OCI-LY7 (cell line): Measurements from ENCODE around the gene GLYATL1B. TPM values are rescaled to one million over a fixed set of nuclear protein-coding genes. Genes with fewer than 3 reads are reported as not detected.
"Not testable (repeated sequence)": the region's sequence is repeated elsewhere in the genome, so short reads cannot be mapped to it uniquely, and the experiment has no call there.

Experiments
- BruUV-seq: library from RNA; stranded (reverse); fragments of 400-500 nt; replicated peaks from 2 replicates; lab custom pipeline; 2021; lab: Mats Ljungman, UMichigan
- CTCF ChIA-PET: fragments of 300-600 bp; sonication (Branson Sonifier 250); formaldehyde crosslinking; loops from one replicate; lab custom pipeline; 2022; ENCODE audit warnings: antibody characterized with exemption; ENCODE audit not compliant: unreplicated experiment; lab: Charles Lee
- POLR2A ChIA-PET: fragments of 300-600 bp; sonication (Branson Sonifier 250); formaldehyde crosslinking; loops from one replicate; lab custom pipeline; 2022; ENCODE audit warnings: antibody characterized with exemption; lab: Charles Lee
- DNase-seq: peaks from one replicate; pipeline ENCODE4 v3.0.0-alpha.2; 2015; ENCODE audit warnings: low spot score
- H2AFZ ChIP-seq: fragments of 200-600 bp; sonication (generic), shearing (Covaris generic); 2 replicates; pipeline ENCODE4 v1.6.1; 2014; ENCODE audit warnings: mild to moderate bottlenecking, antibody characterized with exemption, low read length, moderate library complexity
- H3K27ac ChIP-seq: fragments of 200-600 bp; sonication (generic); 2 replicates; pipeline ENCODE4 v1.5.1; 2014; ENCODE audit warnings: mixed run types, low read depth, mild to moderate bottlenecking, moderate library complexity, low read length, inconsistent platforms; ENCODE audit not compliant: poor library complexity, severe bottlenecking
- H3K36me3 ChIP-seq: fragments of 200-600 bp; sonication (generic); 2 replicates; pipeline ENCODE4 v1.6.1; 2014; ENCODE audit warnings: mild to moderate bottlenecking, antibody characterized with exemption, low read length, moderate library complexity, mixed read lengths; ENCODE audit not compliant: insufficient read depth
- H3K4me1 ChIP-seq: fragments of 200-600 bp; sonication (generic); 2 replicates; pipeline ENCODE4 v1.5.1; 2014; ENCODE audit warnings: mild to moderate bottlenecking, low read length; ENCODE audit not compliant: insufficient read depth, poor library complexity, severe bottlenecking
- H3K4me2 ChIP-seq: fragments of 200-600 bp; sonication (generic); 2 replicates; pipeline ENCODE4 v1.6.1; 2014; ENCODE audit warnings: mild to moderate bottlenecking, low read length
- H3K4me3 ChIP-seq: fragments of 200-600 bp; sonication (generic); 2 replicates; pipeline ENCODE4 v1.5.1; 2014; ENCODE audit warnings: mild to moderate bottlenecking, low read depth, low read length; ENCODE audit not compliant: poor library complexity, severe bottlenecking
- H3K79me2 ChIP-seq: fragments of 200-600 bp; sonication (generic); 2 replicates; pipeline ENCODE4 v1.6.1; 2016; ENCODE audit warnings: low read depth, mild to moderate bottlenecking, low read length, moderate library complexity, mixed read lengths; ENCODE audit not compliant: insufficient read depth
- H3K9me2 ChIP-seq: fragments of 200-600 bp; sonication (generic); 2 replicates; pipeline ENCODE4 v1.6.1; 2016; ENCODE audit warnings: mild to moderate bottlenecking, low read length, mixed read lengths; ENCODE audit not compliant: insufficient read depth
- H3K9me3 ChIP-seq: fragments of 200-600 bp; sonication (generic); 2 replicates; pipeline ENCODE4 v1.6.1; 2014; ENCODE audit warnings: mild to moderate bottlenecking, mixed run types, low read length, mixed read lengths
- H4K20me1 ChIP-seq: fragments of 200-600 bp; sonication (generic); 2 replicates; pipeline ENCODE4 v1.6.1; 2014; ENCODE audit warnings: mild to moderate bottlenecking, antibody characterized with exemption, low read length, moderate library complexity, mixed read lengths; ENCODE audit not compliant: insufficient read depth
- CTCF ChIP-seq: fragments of 200-600 bp; sonication (generic); conservative IDR thresholded peaks from 2 replicates; pipeline ENCODE4 v1.5.1; 2014; ENCODE audit warnings: mild to moderate bottlenecking, antibody characterized with exemption, low read length, moderate library complexity, mixed read lengths
- EZH2phosphoT487 ChIP-seq: fragments of 200-600 bp; sonication (generic); IDR thresholded peaks from 2 replicates; pipeline ENCODE4 v1.6.1; 2018; ENCODE audit warnings: low read depth, borderline replicate concordance, mild to moderate bottlenecking, mixed run types, antibody characterized with exemption, low read length, moderate library complexity, mixed read lengths
- intact Hi-C: fragments of 100-400 bp; cut with micrococcal nuclease; formaldehyde crosslinking; loops from one replicate; pipeline ENCODE4 v1.10.0; 2022; ENCODE audit not compliant: unreplicated experiment
- total RNA-seq, 2 experiments: library from RNA; depleted of rRNA in 1 of 2; stranded (reverse); fragments of >200 nt in 1 of 2; shearing (Covaris generic) in 1 of 2; gene quantifications; 2 replicates each; pipeline ENCODE4 v1.2.3, GENCODE V29; 2014 to 2022

Gene GLYATL1B
- total RNA-seq, 2 experiments from 2014 or later, result not detected

- H3K9me2 ChIP-seq, H3K4me3 ChIP-seq, H2AFZ ChIP-seq, DNase-seq, H3K36me3 ChIP-seq, H3K79me2 ChIP-seq, BruUV-seq, H3K9me3 ChIP-seq, H4K20me1 ChIP-seq, H3K27ac ChIP-seq: not testable (repeated sequence)
- intact Hi-C loops, result loop anchor here (10.0 kb wide), 1 partner anchor 128 kb away; no protein-coding TSS in a partner anchor
- peaks cover 44% of the 10 kb centered on the region for H3K4me1 ChIP-seq
- 0 out of 2 replicates have a peak overlapping the region, but pooled peaks have one; percentile 63 for H3K4me2 ChIP-seq
- CTCF ChIA-PET, result interaction anchor here (1.0 kb wide), 1 partner anchor 52 kb away, joined by 3 read pairs; no protein-coding TSS in a partner anchor
- POLR2A ChIA-PET, result interaction anchor here (2.1 kb wide), 1 partner anchor 25 kb away, joined by 6 read pairs; no protein-coding TSS in a partner anchor
Measured at GRCh38 chr11:59052355-59052754, 33.8 kb upstream of the GLYATL1B start.

- CTCF ChIA-PET, result no interaction called here
- Histone ChIP-seq H3K4me2 (no peak overlapping the region), H3K27ac (no peak overlapping the region), H3K9me2 (no peaks in the 10 kb centered on the region), H3K4me3 (no peak overlapping the region), H3K36me3 (no peaks in the 10 kb centered on the region), H3K9me3 (no peaks in the 10 kb centered on the region), H3K4me1 (peaks cover 49% of the 10 kb centered on the region), H4K20me1 (no peaks in the 10 kb centered on the region), H3K79me2 (no peaks in the 10 kb centered on the region), H2AFZ (no peak overlapping the region)
- BruUV-seq, result no TSS peak
- intact Hi-C loops, result loop anchor here (1.0 to 10.0 kb wide), 3 partner anchors 49 to 129 kb away; no protein-coding TSS in a partner anchor
- DNase-seq, result peak; percentile 76
- POLR2A ChIA-PET, result interaction anchor here (0.7 to 2.1 kb wide), 3 partner anchors 24 to 759 kb away, joined by 3 to 6 read pairs (median 4); no protein-coding TSS in a partner anchor
- TF ChIP-seq CTCF (peak; percentile 89), EZH2phosphoT487 (no peak)
Measured at GRCh38 chr11:59053387-59053786, 32.7 kb upstream of the GLYATL1B start.

GRCh38 chr11:59058120-59059033 lies 27.7 kb upstream of the GLYATL1B start:
- Histone ChIP-seq H3K4me2 (peak overlapping the region; percentile 56), H3K27ac (peak overlapping the region; percentile 12), H2AFZ (peak overlapping the region; percentile 80), H3K4me1 (peaks cover 33% of the 10 kb centered on the region), H3K4me3 (peak overlapping the region; percentile 15)
- not testable (repeated sequence) for BruUV-seq, H4K20me1 ChIP-seq, H3K36me3 ChIP-seq, H3K9me2 ChIP-seq, H3K79me2 ChIP-seq, H3K9me3 ChIP-seq
- peak; percentile 85 for DNase-seq
- peak; percentile 89 for TF ChIP-seq CTCF
- ChIA-PET POLR2A (interaction anchor here (1.0 to 1.2 kb wide), 2 partner anchors 39 to 48 kb away, joined by 3 to 4 read pairs; no protein-coding TSS in a partner anchor), CTCF (interaction anchor here (0.7 to 1.2 kb wide), 7 partner anchors 9 to 155 kb away, joined by 3 to 5 read pairs (median 4); no protein-coding TSS in a partner anchor)
- intact Hi-C loops, result loop anchor here (1.0 to 10.0 kb wide), 6 partner anchors 40 to 404 kb away; no protein-coding TSS in a partner anchor

DNA sequence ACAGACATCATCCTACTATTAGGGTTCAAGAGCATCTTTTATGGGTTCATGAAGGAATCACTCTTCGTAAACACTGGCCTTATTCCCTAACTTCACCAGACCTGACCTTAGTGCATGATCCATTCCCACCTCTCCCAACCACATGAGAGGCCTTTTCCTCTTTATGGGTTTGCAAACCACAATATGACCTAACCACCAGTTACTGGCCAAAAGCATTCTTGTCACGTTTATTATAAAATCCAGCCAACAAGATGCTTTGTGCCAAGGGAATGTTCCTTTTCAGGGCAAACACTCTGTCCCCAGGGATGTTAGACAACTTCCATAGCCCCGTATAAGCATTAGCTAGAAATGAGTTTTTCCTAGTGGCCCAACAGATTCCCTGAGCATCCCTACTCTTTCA lies 26.0 kb upstream of the GLYATL1B start:
- DNase-seq, H3K79me2 ChIP-seq, BruUV-seq, H3K4me3 ChIP-seq, H3K36me3 ChIP-seq, H3K4me2 ChIP-seq, CTCF ChIA-PET, H3K9me3 ChIP-seq, H3K27ac ChIP-seq, H3K9me2 ChIP-seq, intact Hi-C loops, H2AFZ ChIP-seq, H4K20me1 ChIP-seq: not testable (repeated sequence)
- peaks cover 16% of the 10 kb centered on the region for H3K4me1 ChIP-seq
- POLR2A ChIA-PET, result interaction anchor here (1.1 kb wide), 1 partner anchor 17 kb away, joined by 3 read pairs; no protein-coding TSS in a partner anchor
